ENCODE data around the gene WFDC2. TPM values are rescaled to one million over a fixed set of nuclear protein-coding genes. Genes with fewer than 3 reads are reported as not detected.

WFDC2 gene
- total RNA-seq (2022; extraction: Qiagen RNA extraction; ENCODE audit: low read depth): not detected in 5 replicates

GRCh38 chr20:45469336-45470261 is at the start of gene WFDC2:
WFDC2 (plus strand) TSS chr20:45469753; CDS start chr20:45469782, 29 bp downstream.

DNA sequence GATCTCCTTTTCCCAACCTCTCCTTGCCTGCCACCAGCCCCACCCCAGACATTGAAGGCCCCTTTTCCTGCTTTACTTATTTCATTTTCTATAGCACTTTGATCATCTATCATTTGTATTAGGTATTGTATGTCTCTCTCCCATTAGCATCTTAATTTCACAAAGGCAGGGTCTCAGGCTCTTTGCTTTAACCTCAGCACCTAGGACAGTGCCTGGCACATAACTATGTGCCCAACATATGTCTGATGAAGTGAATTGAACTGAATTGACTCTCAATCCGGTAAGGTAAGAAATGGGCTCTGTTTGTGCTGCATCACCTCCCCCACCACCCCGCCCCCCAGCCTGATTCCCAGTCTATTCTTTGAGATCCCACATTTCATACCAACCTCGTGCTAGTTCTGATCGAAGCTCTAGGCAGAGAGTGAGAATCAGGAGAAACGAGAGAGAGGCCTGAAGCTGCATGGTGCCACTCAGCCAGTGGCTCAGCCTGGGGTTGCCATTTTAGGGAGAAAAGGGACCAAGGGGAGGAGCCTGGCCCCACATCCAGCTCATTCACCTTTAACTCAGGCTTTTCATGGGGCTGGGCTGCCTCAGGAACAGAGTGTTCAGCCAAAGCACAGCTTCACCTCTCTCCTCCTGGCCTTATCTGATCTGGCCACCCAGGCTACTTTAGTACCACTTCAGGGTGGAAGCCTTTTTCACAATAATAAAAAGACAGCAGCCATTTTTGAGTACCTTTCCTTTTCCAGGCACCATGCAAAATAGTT is 45.8 kb downstream of the WFDC2 start, which contains the start of gene SPINT3:
Gene SPINT3, minus strand, starts transcription at position 476 of the 767 bp plus-strand sequence. Its CDS starts 14 bp downstream, at position 462.

Other genes with a start within 250 kb of the WFDC2 start
- not detected in 5 replicates for gene SEMG2, start 248.4 kb upstream of the WFDC2 start, total RNA-seq (2022; extraction: Qiagen RNA extraction; ENCODE audit: low read depth)
- 8.9 to 16.3 TPM (median 11.7 TPM) in 5 replicates for gene SLPI, start 215.2 kb upstream of the WFDC2 start, total RNA-seq (2022; extraction: Qiagen RNA extraction; ENCODE audit: low read depth)
- gene RBPJL, start 162.9 kb upstream of the WFDC2 start, total RNA-seq (2022; extraction: Qiagen RNA extraction; ENCODE audit: low read depth): not detected in 5 replicates
- gene MATN4, start 161.5 kb upstream of the WFDC2 start, total RNA-seq (2022; extraction: Qiagen RNA extraction; ENCODE audit: low read depth): 0.06 to 0.14 TPM (median 0.12 TPM) in 4 of 5 replicates, not detected in the other
- 119 to 141 TPM (median 134 TPM) in 5 replicates for gene SDC4, start 121.3 kb upstream of the WFDC2 start, total RNA-seq (2022; extraction: Qiagen RNA extraction; ENCODE audit: low read depth)
- 29.1 to 31.6 TPM (median 30.4 TPM) in 5 replicates for gene SYS1, start 106.6 kb upstream of the WFDC2 start, total RNA-seq (2022; extraction: Qiagen RNA extraction; ENCODE audit: low read depth)
- not detected in 5 replicates for gene TP53TG5, start 91.4 kb upstream of the WFDC2 start, total RNA-seq (2022; extraction: Qiagen RNA extraction; ENCODE audit: low read depth)
- gene DBNDD2, start 61.5 kb upstream of the WFDC2 start, total RNA-seq (2022; extraction: Qiagen RNA extraction; ENCODE audit: low read depth): 23.3 to 31.4 TPM (median 26.8 TPM) in 5 replicates
- gene PIGT, start 53.6 kb upstream of the WFDC2 start, total RNA-seq (2022; extraction: Qiagen RNA extraction; ENCODE audit: low read depth): 86.2 to 103 TPM (median 99.3 TPM) in 5 replicates
- not detected in 5 replicates for gene SPINT3, start 45.9 kb downstream of the WFDC2 start, total RNA-seq (2022; extraction: Qiagen RNA extraction; ENCODE audit: low read depth)
- not detected in 5 replicates for gene WFDC6, start 69.7 kb downstream of the WFDC2 start, total RNA-seq (2022; extraction: Qiagen RNA extraction; ENCODE audit: low read depth)
- gene EPPIN, start 77.6 kb downstream of the WFDC2 start, total RNA-seq (2022; extraction: Qiagen RNA extraction; ENCODE audit: low read depth): not detected in 5 replicates
- not detected in 5 replicates for gene WFDC8, start 109.5 kb downstream of the WFDC2 start, total RNA-seq (2022; extraction: Qiagen RNA extraction; ENCODE audit: low read depth)
- not detected in 5 replicates for gene WFDC10A, start 160.0 kb downstream of the WFDC2 start, total RNA-seq (2022; extraction: Qiagen RNA extraction; ENCODE audit: low read depth)
- not detected in 5 replicates for gene WFDC9, start 161.5 kb downstream of the WFDC2 start, total RNA-seq (2022; extraction: Qiagen RNA extraction; ENCODE audit: low read depth)
- not detected in 5 replicates for gene WFDC11, start 200.5 kb downstream of the WFDC2 start, total RNA-seq (2022; extraction: Qiagen RNA extraction; ENCODE audit: low read depth)
- gene WFDC13, start 232.3 kb downstream of the WFDC2 start, total RNA-seq (2022; extraction: Qiagen RNA extraction; ENCODE audit: low read depth): not detected in 5 replicates
- not detected in 5 replicates for gene WFDC10B, start 235.3 kb downstream of the WFDC2 start, total RNA-seq (2022; extraction: Qiagen RNA extraction; ENCODE audit: low read depth)